OCI-LY7 (cell line): ENCODE measurements around the gene RHOA. TPM values are rescaled to one million over a fixed set of nuclear protein-coding genes. Genes with fewer than 3 reads are reported as not detected.

Experiments used
- BruUV-seq: library from RNA; stranded (reverse); fragments of 400-500 nt; replicated peaks from 2 replicates; lab custom pipeline; 2021; lab: Mats Ljungman, UMichigan
- CTCF ChIA-PET: fragments of 300-600 bp; sonication (Branson Sonifier 250); formaldehyde crosslinking; loops from one replicate; lab custom pipeline; 2022; ENCODE audit warnings: antibody characterized with exemption; ENCODE audit not compliant: unreplicated experiment; lab: Charles Lee
- POLR2A ChIA-PET: fragments of 300-600 bp; sonication (Branson Sonifier 250); formaldehyde crosslinking; loops from one replicate; lab custom pipeline; 2022; ENCODE audit warnings: antibody characterized with exemption; lab: Charles Lee
- DNase-seq: peaks from one replicate; pipeline ENCODE4 v3.0.0-alpha.2; 2015; ENCODE audit warnings: low spot score
- H2AFZ ChIP-seq: fragments of 200-600 bp; sonication (generic), shearing (Covaris generic); 2 replicates; pipeline ENCODE4 v1.6.1; 2014; ENCODE audit warnings: mild to moderate bottlenecking, antibody characterized with exemption, low read length, moderate library complexity
- H3K27ac ChIP-seq: fragments of 200-600 bp; sonication (generic); 2 replicates; pipeline ENCODE4 v1.5.1; 2014; ENCODE audit warnings: mixed run types, low read depth, mild to moderate bottlenecking, moderate library complexity, low read length, inconsistent platforms; ENCODE audit not compliant: poor library complexity, severe bottlenecking
- H3K36me3 ChIP-seq: fragments of 200-600 bp; sonication (generic); 2 replicates; pipeline ENCODE4 v1.6.1; 2014; ENCODE audit warnings: mild to moderate bottlenecking, antibody characterized with exemption, low read length, moderate library complexity, mixed read lengths; ENCODE audit not compliant: insufficient read depth
- H3K4me1 ChIP-seq: fragments of 200-600 bp; sonication (generic); 2 replicates; pipeline ENCODE4 v1.5.1; 2014; ENCODE audit warnings: mild to moderate bottlenecking, low read length; ENCODE audit not compliant: insufficient read depth, poor library complexity, severe bottlenecking
- H3K4me2 ChIP-seq: fragments of 200-600 bp; sonication (generic); 2 replicates; pipeline ENCODE4 v1.6.1; 2014; ENCODE audit warnings: mild to moderate bottlenecking, low read length
- H3K4me3 ChIP-seq: fragments of 200-600 bp; sonication (generic); 2 replicates; pipeline ENCODE4 v1.5.1; 2014; ENCODE audit warnings: mild to moderate bottlenecking, low read depth, low read length; ENCODE audit not compliant: poor library complexity, severe bottlenecking
- H3K79me2 ChIP-seq: fragments of 200-600 bp; sonication (generic); 2 replicates; pipeline ENCODE4 v1.6.1; 2016; ENCODE audit warnings: low read depth, mild to moderate bottlenecking, low read length, moderate library complexity, mixed read lengths; ENCODE audit not compliant: insufficient read depth
- H3K9me2 ChIP-seq: fragments of 200-600 bp; sonication (generic); 2 replicates; pipeline ENCODE4 v1.6.1; 2016; ENCODE audit warnings: mild to moderate bottlenecking, low read length, mixed read lengths; ENCODE audit not compliant: insufficient read depth
- H3K9me3 ChIP-seq: fragments of 200-600 bp; sonication (generic); 2 replicates; pipeline ENCODE4 v1.6.1; 2014; ENCODE audit warnings: mild to moderate bottlenecking, mixed run types, low read length, mixed read lengths
- H4K20me1 ChIP-seq: fragments of 200-600 bp; sonication (generic); 2 replicates; pipeline ENCODE4 v1.6.1; 2014; ENCODE audit warnings: mild to moderate bottlenecking, antibody characterized with exemption, low read length, moderate library complexity, mixed read lengths; ENCODE audit not compliant: insufficient read depth
- EZH2phosphoT487 ChIP-seq: fragments of 200-600 bp; sonication (generic); IDR thresholded peaks from 2 replicates; pipeline ENCODE4 v1.6.1; 2018; ENCODE audit warnings: low read depth, borderline replicate concordance, mild to moderate bottlenecking, mixed run types, antibody characterized with exemption, low read length, moderate library complexity, mixed read lengths
- intact Hi-C: fragments of 100-400 bp; cut with micrococcal nuclease; formaldehyde crosslinking; loops from one replicate; pipeline ENCODE4 v1.10.0; 2022; ENCODE audit not compliant: unreplicated experiment
- total RNA-seq, 2 experiments: library from RNA; depleted of rRNA in 1 of 2; stranded (reverse); fragments of >200 nt in 1 of 2; shearing (Covaris generic) in 1 of 2; gene quantifications; 2 replicates each; pipeline ENCODE4 v1.2.3, GENCODE V29; 2014 to 2022
- TF ChIP-seq, protein P1 (sequence below): fragments of 200-600 bp; sonication (generic); conservative IDR thresholded peaks from 2 replicates; pipeline ENCODE4 v1.5.1; 2014; ENCODE audit warnings: mild to moderate bottlenecking, antibody characterized with exemption, low read length, moderate library complexity, mixed read lengths

RHOA gene
- total RNA-seq, 2 experiments from 2014 or later, result 218 to 373 TPM

GRCh38 chr3:49346797-49347251, 65.0 kb downstream of the RHOA start:
- no peaks in the 10 kb centered on the region for H3K9me3 ChIP-seq
- no TSS peak for BruUV-seq
- H3K4me2 ChIP-seq, result peak overlapping the region; percentile 28
- POLR2A ChIA-PET, result interaction anchor here (0.6 kb wide), 1 partner anchor 23 kb away, joined by 3 read pairs; no protein-coding TSS in a partner anchor
- CTCF ChIA-PET, result no interaction called here
- intact Hi-C loops, result loop anchor here (10.0 kb wide), 1 partner anchor 1122 kb away; the partner anchor contains the start of gene CAMP
- H3K4me1 ChIP-seq, result peaks cover 74% of the 10 kb centered on the region
- peak overlapping the region; percentile 40 for H3K27ac ChIP-seq
- no peaks in the 10 kb centered on the region for H4K20me1 ChIP-seq
- no peak overlapping the region for H2AFZ ChIP-seq
- DNase-seq, result no peak
- no peaks in the 10 kb centered on the region for H3K79me2 ChIP-seq
- no peaks in the 10 kb centered on the region for H3K9me2 ChIP-seq
- no peaks in the 10 kb centered on the region for H3K36me3 ChIP-seq
- H3K4me3 ChIP-seq, result no peak overlapping the region
- TF ChIP-seq, protein P1, sequence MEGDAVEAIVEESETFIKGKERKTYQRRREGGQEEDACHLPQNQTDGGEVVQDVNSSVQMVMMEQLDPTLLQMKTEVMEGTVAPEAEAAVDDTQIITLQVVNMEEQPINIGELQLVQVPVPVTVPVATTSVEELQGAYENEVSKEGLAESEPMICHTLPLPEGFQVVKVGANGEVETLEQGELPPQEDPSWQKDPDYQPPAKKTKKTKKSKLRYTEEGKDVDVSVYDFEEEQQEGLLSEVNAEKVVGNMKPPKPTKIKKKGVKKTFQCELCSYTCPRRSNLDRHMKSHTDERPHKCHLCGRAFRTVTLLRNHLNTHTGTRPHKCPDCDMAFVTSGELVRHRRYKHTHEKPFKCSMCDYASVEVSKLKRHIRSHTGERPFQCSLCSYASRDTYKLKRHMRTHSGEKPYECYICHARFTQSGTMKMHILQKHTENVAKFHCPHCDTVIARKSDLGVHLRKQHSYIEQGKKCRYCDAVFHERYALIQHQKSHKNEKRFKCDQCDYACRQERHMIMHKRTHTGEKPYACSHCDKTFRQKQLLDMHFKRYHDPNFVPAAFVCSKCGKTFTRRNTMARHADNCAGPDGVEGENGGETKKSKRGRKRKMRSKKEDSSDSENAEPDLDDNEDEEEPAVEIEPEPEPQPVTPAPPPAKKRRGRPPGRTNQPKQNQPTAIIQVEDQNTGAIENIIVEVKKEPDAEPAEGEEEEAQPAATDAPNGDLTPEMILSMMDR, result no peak
- TF ChIP-seq EZH2phosphoT487, result no peak

DNA sequence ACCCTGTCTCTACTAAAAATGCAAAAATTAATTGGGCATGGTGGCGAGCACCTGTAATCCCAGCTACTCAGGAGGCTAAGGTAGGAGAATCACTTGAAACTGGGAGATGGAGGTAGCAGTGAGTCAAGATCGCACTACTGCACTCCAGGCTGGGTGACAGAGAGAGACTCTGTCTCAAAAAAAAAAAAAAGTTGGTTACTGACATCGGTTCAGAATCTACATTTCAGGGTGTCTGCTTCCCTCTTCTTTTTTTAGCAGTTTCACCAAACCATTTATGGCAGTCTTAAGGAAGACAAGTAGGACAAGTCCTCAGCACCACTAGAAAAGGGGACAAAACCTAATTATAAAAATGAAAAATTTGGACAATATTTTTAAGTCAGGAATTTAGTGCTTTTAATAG, 68.6 kb downstream of the RHOA start:
- ChIA-PET CTCF (no interaction called here), POLR2A (interaction anchor here (0.6 to 1.3 kb wide), 5 partner anchors 8 to 1099 kb away, joined by 3 to 10 read pairs (median 4); no protein-coding TSS in a partner anchor)
- TF ChIP-seq EZH2phosphoT487, result no peak
- TF ChIP-seq, protein P1, result no peak
- no peak overlapping the region for H3K4me3 ChIP-seq
- peak overlapping the region; percentile 9 for H3K27ac ChIP-seq
- no peaks in the 10 kb centered on the region for H4K20me1 ChIP-seq
- no peak overlapping the region for H2AFZ ChIP-seq
- intact Hi-C loops, result loop anchor here (5.0 to 10.0 kb wide), 2 partner anchors 329 to 1118 kb away; partner anchors contain the start of genes APEH and CAMP
- no peaks in the 10 kb centered on the region for H3K36me3 ChIP-seq
- H3K4me2 ChIP-seq, result peak overlapping the region; percentile 10
- peaks cover 83% of the 10 kb centered on the region for H3K4me1 ChIP-seq
- DNase-seq, result no peak
- BruUV-seq, result no TSS peak
- H3K9me3 ChIP-seq, result no peaks in the 10 kb centered on the region
- H3K9me2 ChIP-seq, result no peaks in the 10 kb centered on the region
- peaks cover 16% of the 10 kb centered on the region for H3K79me2 ChIP-seq

- ChIA-PET CTCF (no interaction called here), POLR2A (interaction anchor here (0.5 to 1.6 kb wide), 8 partner anchors 9 to 128 kb away, joined by 3 to 10 read pairs (median 4); partner anchors contain the start of genes DAG1, RHOA and TCTA)
- DNase-seq, result no peak
- H3K79me2 ChIP-seq, result peaks cover 28% of the 10 kb centered on the region
- H3K4me3 ChIP-seq, result no peak overlapping the region
- H3K27ac ChIP-seq, result peak overlapping the region; percentile 97
- peak overlapping the region; percentile 49 for H2AFZ ChIP-seq
- H3K36me3 ChIP-seq, result peaks cover 4% of the 10 kb centered on the region
- H3K4me2 ChIP-seq, result peak overlapping the region; percentile 85
- H3K9me2 ChIP-seq, result no peaks in the 10 kb centered on the region
- TF ChIP-seq, protein P1, result no peak
- TF ChIP-seq EZH2phosphoT487, result no peak
- H3K9me3 ChIP-seq, result no peaks in the 10 kb centered on the region
- intact Hi-C loops, result loop anchor here (5.0 to 10.0 kb wide), 2 partner anchors 330 to 1117 kb away; partner anchors contain the start of genes APEH and CAMP
- H4K20me1 ChIP-seq, result no peaks in the 10 kb centered on the region
- no TSS peak for BruUV-seq
- H3K4me1 ChIP-seq, result peaks cover 83% of the 10 kb centered on the region
Observed at GRCh38 chr3:49341996-49342395, 69.8 kb downstream of the RHOA start.
